Activated naive CD4-positive, alpha-beta T cell treated with anti-CD3 and anti-CD28 coated beads for 36 hours (primary cell): ENCODE results near the gene TMEM163. TPM values are rescaled to one million over a fixed set of nuclear protein-coding genes. Genes with fewer than 3 reads are reported as not detected.
"Not testable (repeated sequence)": the region's sequence is repeated elsewhere in the genome, so short reads cannot be mapped to it uniquely, and the experiment has no call there.

ENCODE experiments used
- CTCF ChIA-PET: fragments of 350-600 bp; sonication (Branson Sonifier 250); formaldehyde crosslinking; loops from one replicate; lab custom pipeline; 2021; ENCODE audit warnings: antibody characterized with exemption; lab: Charles Lee
- DNase-seq: peaks from one replicate; pipeline ENCODE4 v3.0.0-alpha.2; 2020
- H3K27ac Mint-ChIP-seq: one replicate; pipeline ENCODE4 v1.8.0; 2021; ENCODE audit warnings: mild to moderate bottlenecking, mixed read lengths
- H3K27me3 Mint-ChIP-seq: one replicate; pipeline ENCODE4 v1.8.0; 2021; ENCODE audit warnings: low read depth, mixed read lengths
- H3K36me3 Mint-ChIP-seq: one replicate; pipeline ENCODE4 v1.8.0; 2021; ENCODE audit warnings: low read depth, mixed read lengths
- H3K4me1 Mint-ChIP-seq: one replicate; pipeline ENCODE4 v1.8.0; 2021; ENCODE audit warnings: low read depth, mixed read lengths
- H3K4me3 Mint-ChIP-seq: one replicate; pipeline ENCODE4 v1.8.0; 2021; ENCODE audit warnings: mild to moderate bottlenecking, moderate library complexity, mixed read lengths
- H3K9me3 Mint-ChIP-seq: one replicate; pipeline ENCODE4 v1.8.0; 2021; ENCODE audit warnings: mixed read lengths
- intact Hi-C: fragments of 100-400 bp; cut with micrococcal nuclease; formaldehyde crosslinking; loops from one replicate; pipeline ENCODE4 v1.15.1; 2023
- total RNA-seq, 2 experiments: library from RNA; stranded (reverse); gene quantifications; one replicate each; pipeline ENCODE4 v1.2.3, GENCODE V29; 2021

Gene TMEM163
- total RNA-seq, 2 experiments from 2014 or later: not detected

DNA sequence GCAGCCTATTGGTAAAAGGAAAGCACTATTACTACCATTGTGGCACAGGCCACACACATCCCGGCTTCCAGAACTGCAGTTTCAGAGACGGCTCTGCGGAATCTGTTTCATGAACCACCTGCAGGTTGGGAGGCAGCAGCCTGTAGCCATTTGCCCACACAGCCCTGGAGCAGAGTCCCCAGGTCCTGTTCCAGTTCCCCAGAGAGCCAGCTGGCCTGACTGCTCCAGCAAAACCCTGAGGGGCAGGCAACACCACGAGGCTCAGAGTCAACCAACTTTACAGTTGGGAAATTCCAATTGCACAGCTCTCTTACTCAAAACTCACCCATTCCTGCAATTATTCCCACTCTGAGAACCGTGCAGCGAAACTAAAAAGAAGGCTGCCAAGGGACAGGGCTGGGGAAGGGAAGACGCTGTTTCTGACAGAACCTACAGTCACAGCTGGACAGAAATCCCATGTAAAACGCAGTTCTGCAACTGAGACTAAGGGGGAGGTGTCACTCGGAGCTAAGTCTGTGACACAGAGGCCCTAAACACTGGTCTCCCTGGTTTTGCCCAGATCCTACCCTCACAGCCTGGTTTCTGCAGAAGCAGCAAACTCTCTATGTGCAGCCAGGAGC, 219.4 kb downstream of the TMEM163 start:
- H3K27me3 Mint-ChIP-seq: no peaks in the 10 kb centered on the region
- no peak overlapping the region for H3K4me3 Mint-ChIP-seq
- no peak for DNase-seq
- CTCF ChIA-PET: no interaction called here
- H3K36me3 Mint-ChIP-seq: no peaks in the 10 kb centered on the region
- intact Hi-C loops: no loop called here
- H3K4me1 Mint-ChIP-seq: no peaks in the 10 kb centered on the region
- H3K9me3 Mint-ChIP-seq: no peaks in the 10 kb centered on the region
- no peak overlapping the region for H3K27ac Mint-ChIP-seq

DNA sequence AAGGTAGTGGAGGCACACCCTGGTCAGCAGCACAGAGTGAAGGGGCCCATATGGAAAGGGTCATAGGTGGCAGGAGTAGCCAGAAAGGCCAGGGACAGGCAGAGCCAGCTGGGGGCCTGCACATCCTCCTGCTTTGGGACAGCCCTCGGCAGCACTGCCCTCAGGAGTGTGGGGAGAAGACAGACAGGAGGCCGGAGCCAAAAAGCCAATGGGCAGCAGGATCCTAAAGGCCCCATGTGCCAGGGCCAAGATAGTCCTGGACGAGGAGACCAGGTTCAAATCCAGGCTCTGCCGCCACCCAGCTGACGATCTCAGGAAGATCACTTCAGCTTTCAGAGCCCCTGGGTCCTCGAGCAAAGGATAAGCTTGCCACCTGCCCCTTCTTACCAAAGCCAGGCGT, 220.1 kb downstream of the TMEM163 start:
- no peaks in the 10 kb centered on the region for H3K4me1 Mint-ChIP-seq
- intact Hi-C loops: no loop called here
- no peaks in the 10 kb centered on the region for H3K27me3 Mint-ChIP-seq
- no peaks in the 10 kb centered on the region for H3K9me3 Mint-ChIP-seq
- CTCF ChIA-PET: interaction anchor here (0.7 kb wide), 1 partner anchor 56 kb away, joined by 3 read pairs; no protein-coding TSS in a partner anchor
- H3K36me3 Mint-ChIP-seq: no peaks in the 10 kb centered on the region
- no peak overlapping the region for H3K4me3 Mint-ChIP-seq
- no peak overlapping the region for H3K27ac Mint-ChIP-seq
- DNase-seq: no peak

GRCh38 chr2:134493797-134494196, 225.0 kb downstream of the TMEM163 start:
- DNase-seq: no peak
- Mint-ChIP-seq H3K27me3 (peaks cover 2% of the 10 kb centered on the region), H3K4me1 (no peaks in the 10 kb centered on the region), H3K4me3 (no peak overlapping the region), H3K9me3 (no peaks in the 10 kb centered on the region), H3K27ac (no peak overlapping the region), H3K36me3 (no peaks in the 10 kb centered on the region)
- CTCF ChIA-PET: no interaction called here
- intact Hi-C loops: no loop called here

DNA sequence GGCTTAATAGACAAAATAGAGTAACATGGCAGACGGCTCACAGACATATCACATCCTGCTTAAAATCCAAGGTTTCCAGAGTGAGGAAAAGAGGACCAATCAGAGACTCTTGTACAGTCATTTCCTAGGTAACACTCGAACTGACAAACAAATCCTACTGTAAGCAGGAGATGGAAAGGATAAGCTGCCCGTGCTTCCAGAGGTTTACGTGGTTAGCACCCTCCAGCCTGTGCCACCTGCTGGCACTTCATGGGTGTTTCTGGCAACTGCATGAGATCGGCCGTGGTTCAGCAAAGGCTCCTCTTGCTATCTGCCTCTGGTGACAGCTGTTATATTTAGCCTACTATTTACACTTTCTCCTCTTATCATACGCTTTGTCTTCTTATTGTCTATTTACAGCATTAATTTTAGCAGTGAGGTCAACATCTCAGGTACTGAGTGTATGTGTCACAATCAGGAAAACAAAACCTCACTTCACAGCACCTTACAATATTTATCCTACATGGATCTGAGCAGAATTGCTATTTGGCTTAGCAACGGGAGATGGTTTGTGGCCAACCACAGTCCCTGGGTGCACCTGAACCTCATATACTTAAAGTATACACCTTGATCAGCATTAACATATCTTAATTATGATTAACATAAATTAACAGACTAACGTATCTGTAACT, 226.9 kb downstream of the TMEM163 start:
- Mint-ChIP-seq H3K4me3 (no peak overlapping the region), H3K4me1 (no peaks in the 10 kb centered on the region), H3K27ac (no peak overlapping the region), H3K9me3 (no peaks in the 10 kb centered on the region), H3K27me3 (peaks cover 2% of the 10 kb centered on the region), H3K36me3 (no peaks in the 10 kb centered on the region)
- DNase-seq: no peak
- CTCF ChIA-PET: no interaction called here
- intact Hi-C loops: no loop called here

DNA sequence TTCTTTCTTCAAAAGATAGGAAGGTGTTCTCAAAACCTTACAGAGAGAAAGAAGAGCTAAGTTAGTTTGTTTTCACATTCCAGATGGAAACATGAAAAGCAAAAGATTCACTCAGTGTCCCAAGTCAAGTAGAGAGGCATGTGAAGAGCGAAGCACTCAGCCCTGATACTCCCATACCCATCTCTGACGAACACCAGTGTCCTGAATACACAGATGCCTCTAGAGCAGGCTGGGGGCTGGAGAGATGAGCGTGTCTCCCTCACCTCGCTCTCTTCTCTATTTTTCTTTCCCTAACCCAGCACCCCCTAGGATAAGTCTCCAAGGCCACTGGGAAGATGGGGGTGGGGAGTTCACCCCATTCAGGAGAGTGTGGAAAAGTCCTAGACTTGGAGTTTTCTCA, 227.8 kb downstream of the TMEM163 start:
- Mint-ChIP-seq H3K9me3 (no peaks in the 10 kb centered on the region), H3K27me3 (peaks cover 3% of the 10 kb centered on the region), H3K4me3 (no peak overlapping the region), H3K4me1 (no peaks in the 10 kb centered on the region), H3K36me3 (no peaks in the 10 kb centered on the region), H3K27ac (no peak overlapping the region)
- CTCF ChIA-PET: interaction anchor here (1.2 to 1.6 kb wide), 2 partner anchors 10 to 40 kb away, joined by 3 to 5 read pairs; no protein-coding TSS in a partner anchor
- intact Hi-C loops: no loop called here
- DNase-seq: no peak

DNA sequence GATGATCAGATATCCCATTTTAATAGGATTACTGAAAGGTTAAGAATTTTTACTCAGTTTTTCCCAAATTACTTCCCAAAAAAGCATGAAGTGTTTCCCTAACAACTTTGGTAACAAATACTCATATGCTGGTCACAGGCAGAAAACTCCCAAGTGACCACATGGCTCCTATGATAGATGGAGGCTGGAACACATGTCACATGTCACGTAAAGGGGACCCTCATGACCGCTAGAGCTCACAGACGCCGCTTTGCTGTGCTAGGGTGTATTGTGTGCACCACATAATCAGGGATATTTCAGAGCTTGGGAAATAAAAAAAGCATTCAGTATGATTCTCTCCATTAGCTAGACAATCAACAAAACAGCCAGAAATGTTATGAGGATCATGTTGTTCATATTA, 228.2 kb downstream of the TMEM163 start:
- intact Hi-C loops: no loop called here
- H3K36me3 Mint-ChIP-seq: no peaks in the 10 kb centered on the region
- CTCF ChIA-PET: interaction anchor here (1.2 to 1.6 kb wide), 2 partner anchors 10 to 39 kb away, joined by 3 to 5 read pairs; no protein-coding TSS in a partner anchor
- no peak overlapping the region for H3K4me3 Mint-ChIP-seq
- no peaks in the 10 kb centered on the region for H3K9me3 Mint-ChIP-seq
- H3K27me3 Mint-ChIP-seq: peaks cover 3% of the 10 kb centered on the region
- DNase-seq: no peak
- no peaks in the 10 kb centered on the region for H3K4me1 Mint-ChIP-seq
- H3K27ac Mint-ChIP-seq: no peak overlapping the region

DNA sequence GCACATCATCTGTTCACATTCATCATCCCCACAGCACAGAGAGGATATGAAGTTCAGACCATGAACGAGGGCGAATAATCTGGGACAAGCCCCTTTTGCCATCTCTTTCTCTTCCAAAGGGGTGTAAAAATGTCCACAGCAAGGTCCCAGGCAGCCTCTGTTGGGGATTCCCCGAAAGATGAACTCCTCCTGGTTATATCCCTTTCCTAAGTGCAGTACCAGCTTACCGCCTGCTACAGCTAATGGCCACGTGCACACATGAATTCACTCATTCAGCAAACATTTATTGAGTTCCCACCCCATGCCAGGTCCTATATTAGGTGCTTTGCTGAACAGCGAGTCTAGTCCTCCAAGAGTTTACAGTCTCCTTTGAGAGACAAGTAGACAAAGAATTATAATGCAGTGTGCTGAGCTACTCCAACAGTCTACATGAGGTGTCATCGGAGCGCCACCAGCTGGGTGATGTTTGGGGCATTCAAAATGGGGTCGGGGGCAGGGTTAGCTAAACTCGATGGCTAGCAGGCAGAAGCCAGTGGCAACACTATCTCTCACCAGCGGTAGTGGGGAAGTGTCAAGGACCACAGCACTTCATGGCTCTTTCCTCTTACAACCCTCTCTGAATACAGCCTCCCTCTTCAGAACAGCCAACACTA, 228.9 kb downstream of the TMEM163 start:
- Mint-ChIP-seq H3K27me3 (peaks cover 3% of the 10 kb centered on the region), H3K4me3 (no peak overlapping the region), H3K27ac (no peak overlapping the region), H3K4me1 (no peaks in the 10 kb centered on the region), H3K36me3 (no peaks in the 10 kb centered on the region), H3K9me3 (no peaks in the 10 kb centered on the region)
- DNase-seq: no peak
- intact Hi-C loops: no loop called here
- CTCF ChIA-PET: interaction anchor here (1.2 to 1.6 kb wide), 2 partner anchors 11 to 38 kb away, joined by 3 to 5 read pairs; no protein-coding TSS in a partner anchor

DNA sequence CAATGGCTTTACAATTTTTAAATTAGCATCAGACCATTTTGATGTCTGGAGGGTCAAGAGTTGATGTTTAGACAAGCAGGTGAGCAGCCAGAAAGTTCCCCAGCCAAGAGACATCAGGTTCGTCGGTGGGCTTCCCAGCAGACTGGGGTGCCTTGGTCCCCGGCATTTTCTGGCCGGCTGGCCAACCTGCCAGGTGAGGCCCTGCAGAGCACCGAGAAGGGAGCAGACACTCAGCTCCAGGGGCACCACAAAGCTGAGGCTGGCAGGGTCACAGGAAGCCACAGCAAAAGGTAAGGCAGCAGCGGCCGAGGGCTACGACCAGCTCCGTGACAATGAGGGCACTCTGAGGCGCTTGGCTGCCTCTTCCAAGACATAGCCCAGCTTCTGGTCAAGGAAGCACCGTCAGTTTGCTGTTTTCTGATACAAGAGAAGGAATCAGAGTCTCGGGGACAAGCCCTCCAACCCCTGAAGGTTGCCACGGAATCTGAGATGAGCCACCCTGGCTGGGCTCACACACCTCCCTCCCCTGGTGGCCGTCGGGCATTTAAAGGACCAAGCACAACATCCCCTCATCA, 235.9 kb downstream of the TMEM163 start:
- CTCF ChIA-PET: no interaction called here
- DNase-seq: no peak
- Mint-ChIP-seq H3K4me3 (no peak overlapping the region), H3K9me3 (no peaks in the 10 kb centered on the region), H3K36me3 (no peaks in the 10 kb centered on the region), H3K27me3 (peaks cover 2% of the 10 kb centered on the region), H3K27ac (no peak overlapping the region), H3K4me1 (no peaks in the 10 kb centered on the region)
- intact Hi-C loops: no loop called here

GRCh38 chr2:134482131-134482723, 236.6 kb downstream of the TMEM163 start:
- Mint-ChIP-seq H3K27ac (no peak overlapping the region), H3K27me3 (peaks cover 2% of the 10 kb centered on the region), H3K4me3 (no peak overlapping the region), H3K9me3 (no peaks in the 10 kb centered on the region), H3K36me3 (no peaks in the 10 kb centered on the region), H3K4me1 (no peaks in the 10 kb centered on the region)
- CTCF ChIA-PET: no interaction called here
- intact Hi-C loops: no loop called here
- DNase-seq: no peak

GRCh38 chr2:134479696-134480330, 239.0 kb downstream of the TMEM163 start:
- CTCF ChIA-PET: no interaction called here
- H3K4me1 Mint-ChIP-seq: no peaks in the 10 kb centered on the region
- intact Hi-C loops: no loop called here

GRCh38 chr2:134476982-134477381, 241.8 kb downstream of the TMEM163 start:
- H3K4me1 Mint-ChIP-seq, intact Hi-C loops, H3K4me3 Mint-ChIP-seq, H3K36me3 Mint-ChIP-seq, CTCF ChIA-PET, H3K27ac Mint-ChIP-seq, H3K27me3 Mint-ChIP-seq, DNase-seq: not testable (repeated sequence)
- peaks cover 10% of the 10 kb centered on the region for H3K9me3 Mint-ChIP-seq

More at GRCh38 chr2:134479696-134480330, 239.0 kb downstream of the TMEM163 start:
- no peaks in the 10 kb centered on the region for H3K36me3 Mint-ChIP-seq
- H3K9me3 Mint-ChIP-seq: no peaks in the 10 kb centered on the region
- no peak for DNase-seq
- no peaks in the 10 kb centered on the region for H3K27me3 Mint-ChIP-seq
- H3K4me3 Mint-ChIP-seq: no peak overlapping the region
- H3K27ac Mint-ChIP-seq: no peak overlapping the region
